Measurements from ENCODE around the gene SLC7A14. TPM values are rescaled to one million over a fixed set of nuclear protein-coding genes. Genes with fewer than 3 reads are reported as not detected.

SLC7A14 gene
- total and polyA plus RNA-seq, 10 of the 15 experiments (the other 5 are each of a cell fraction or from before 2014, with no cell fraction given) = not detected

GRCh38 chr3:170485696-170486095, 100.2 kb downstream of the SLC7A14 start:
- SMC1A ChIA-PET (ENCODE audit: uncharacterized antibody, unreplicated experiment) = no interaction called here
- H3K36me3 ChIP-seq (ENCODE audit: control insufficient read depth in 2 of 2, insufficient read depth in 2 of 2, low read length in 1 of 2) = no peaks in the 10 kb centered on the region
- no peak for DNase-seq (ENCODE audit: low read depth, low spot score)
- 45% methylated on average over 4 of the region's 4 CpGs for WGBS (ENCODE audit: insufficient coverage, insufficient replicate concordance, low lambda C conversion rate, missing lambda C conversion rate)
- H3K9me3 ChIP-seq (replicated peaks; ENCODE audit: control insufficient read depth, insufficient read depth, low read length) = no peaks in the 10 kb centered on the region
- RAD21 ChIA-PET (ENCODE audit: unreplicated experiment) = no interaction called here
- no peak overlapping the region for H3K9ac ChIP-seq (ENCODE audit: control insufficient read depth, insufficient read depth, low read length)
- H3K27me3 ChIP-seq (replicated peaks in 1 of 2; ENCODE audit: control insufficient read depth in 2 of 2, insufficient read depth in 2 of 2, low read length in 1 of 2) = peaks cover 3% of the 10 kb centered on the region in 2 experiments; a peak in 2 of 4 replicates
- intact Hi-C loops (cut with micrococcal nuclease; ENCODE audit: unreplicated experiment) (no loop called here), in situ Hi-C loops (cut with MboI) (no loop called here)
- H3K27ac ChIP-seq (ENCODE audit: control insufficient read depth, insufficient read depth) = no peak overlapping the region
- no peak for ATAC-seq
- no peaks in the 10 kb centered on the region for H3K4me1 ChIP-seq (ENCODE audit: control insufficient read depth, insufficient read depth, low read length)
- POLR2A ChIA-PET = no interaction called here
- no TSS peak for BruUV-seq (replicated peaks)
- H2AFZ ChIP-seq (ENCODE audit: control insufficient read depth, low read depth, low read length) = no peak overlapping the region
- CTCF ChIA-PET = interaction anchor here (1.4 kb wide), 1 partner anchor 72 kb away, joined by 6 read pairs; no protein-coding TSS in a partner anchor
- no peak overlapping the region for H3K4me3 ChIP-seq
- no peak for TF ChIP-seq SP1 (IDR thresholded peaks at IDR 0.05; ENCODE audit: low read depth, low read length)
- no peak for TF ChIP-seq CREM (IDR thresholded peaks at IDR 0.05; ENCODE audit: low read depth)
- no peak for TF ChIP-seq EGR1 (IDR thresholded peaks at IDR 0.05; ENCODE audit: borderline replicate concordance in 1 of 2, low read depth in 2 of 2, low read length in 2 of 2)
- TF ChIP-seq, protein P1, sequence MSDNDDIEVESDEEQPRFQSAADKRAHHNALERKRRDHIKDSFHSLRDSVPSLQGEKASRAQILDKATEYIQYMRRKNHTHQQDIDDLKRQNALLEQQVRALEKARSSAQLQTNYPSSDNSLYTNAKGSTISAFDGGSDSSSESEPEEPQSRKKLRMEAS (IDR thresholded peaks at IDR 0.05; ENCODE audit: low read depth, low read length) = no peak
- no peaks in the 10 kb centered on the region for H3K79me2 ChIP-seq (ENCODE audit: control insufficient read depth, insufficient read depth, low read length)
- H3K4me2 ChIP-seq (ENCODE audit: control insufficient read depth, insufficient read depth) = no peak overlapping the region
- FAIRE-seq = no peak
- no peaks in the 10 kb centered on the region for H4K20me1 ChIP-seq (ENCODE audit: control insufficient read depth, insufficient read depth)

DNA sequence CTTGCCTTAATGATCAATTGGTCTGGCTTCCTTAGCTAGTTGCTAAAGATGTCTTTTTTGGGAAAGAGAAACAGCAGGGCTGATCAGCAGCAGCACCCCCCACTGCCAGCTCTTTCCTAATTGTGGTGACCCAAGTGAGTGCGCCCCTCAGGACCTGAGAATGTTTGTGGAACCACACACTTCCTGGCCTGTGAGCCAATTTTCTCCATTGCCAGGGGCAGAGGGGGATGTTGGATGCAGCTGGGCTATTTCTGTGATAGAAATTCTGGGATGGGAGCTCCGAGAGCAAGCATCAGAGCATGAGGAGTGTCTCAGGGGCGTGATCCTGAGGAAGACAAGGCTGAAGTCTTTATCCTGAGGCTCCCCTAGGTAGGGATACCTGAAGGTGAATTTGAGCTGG, 100.6 kb downstream of the SLC7A14 start:
- no peaks in the 10 kb centered on the region for H3K9me3 ChIP-seq (replicated peaks; ENCODE audit: control insufficient read depth, insufficient read depth, low read length)
- in situ Hi-C loops (cut with MboI) = no loop called here
- no peaks in the 10 kb centered on the region for H3K79me2 ChIP-seq (ENCODE audit: control insufficient read depth, insufficient read depth, low read length)
- H3K4me3 ChIP-seq = no peak overlapping the region
- no peaks in the 10 kb centered on the region for H3K4me1 ChIP-seq (ENCODE audit: control insufficient read depth, insufficient read depth, low read length)
- ChIA-PET CTCF (interaction anchor here (0.6 to 1.4 kb wide), 2 partner anchors 72 to 178 kb away, joined by 3 to 6 read pairs; no protein-coding TSS in a partner anchor), RAD21 (ENCODE audit: unreplicated experiment) (no interaction called here), SMC1A (ENCODE audit: uncharacterized antibody, unreplicated experiment) (interaction anchor here (0.6 kb wide), 1 partner anchor 11 kb away, joined by 3 read pairs; no protein-coding TSS in a partner anchor), POLR2A (no interaction called here)
- no peak overlapping the region for H3K9ac ChIP-seq (ENCODE audit: control insufficient read depth, insufficient read depth, low read length)
- ATAC-seq (no peak), FAIRE-seq (no peak), DNase-seq (ENCODE audit: low read depth, low spot score) (no peak)
- TF ChIP-seq EED (IDR thresholded peaks at IDR 0.05; ENCODE audit: low read depth) (no peak), ZSCAN29 (IDR thresholded peaks at IDR 0.05) (no peak), ZNF24 (IDR thresholded peaks at IDR 0.05) (no peak), STAT1 (conservative IDR thresholded peaks at IDR 0.05) (no peak), NFYA (IDR thresholded peaks at IDR 0.05; ENCODE audit: borderline replicate concordance, low read depth, low read length) (no peak), BCL11A (IDR thresholded peaks at IDR 0.05; ENCODE audit: low read depth, low read length) (no peak), USF2 (IDR thresholded peaks at IDR 0.05; ENCODE audit: borderline replicate concordance, low read depth, low read length) (no peak), RB1 (IDR thresholded peaks at IDR 0.05; ENCODE audit: borderline replicate concordance) (no peak), RELA (IDR thresholded peaks at IDR 0.05; ENCODE audit: borderline replicate concordance, partially characterized antibody) (no peak)
- peaks cover 3% of the 10 kb centered on the region in 2 experiments; a peak in 2 of 4 replicates for H3K27me3 ChIP-seq (replicated peaks in 1 of 2; ENCODE audit: control insufficient read depth in 2 of 2, insufficient read depth in 2 of 2, low read length in 1 of 2)
- no TSS peak for BruUV-seq (replicated peaks)
- no peaks in the 10 kb centered on the region for H3K36me3 ChIP-seq (ENCODE audit: control insufficient read depth in 2 of 2, insufficient read depth in 2 of 2, low read length in 1 of 2)
- H2AFZ ChIP-seq (ENCODE audit: control insufficient read depth, low read depth, low read length) = no peak overlapping the region
- no peak overlapping the region for H3K4me2 ChIP-seq (ENCODE audit: control insufficient read depth, insufficient read depth)
- WGBS (ENCODE audit: insufficient coverage, insufficient replicate concordance, low lambda C conversion rate, missing lambda C conversion rate) = 14% methylated on average over 3 of the region's 3 CpGs
- no peaks in the 10 kb centered on the region for H4K20me1 ChIP-seq (ENCODE audit: control insufficient read depth, insufficient read depth)
- no peak overlapping the region for H3K27ac ChIP-seq (ENCODE audit: control insufficient read depth, insufficient read depth)
- intact Hi-C loops (cut with micrococcal nuclease; ENCODE audit: unreplicated experiment) = no loop called here
